ENCODE measurements around the gene TNFRSF17. TPM values are rescaled to one million over a fixed set of nuclear protein-coding genes. Genes with fewer than 3 reads are reported as not detected.

The TNFRSF17 gene
- total RNA-seq, 1 donor = not detected

DNA sequence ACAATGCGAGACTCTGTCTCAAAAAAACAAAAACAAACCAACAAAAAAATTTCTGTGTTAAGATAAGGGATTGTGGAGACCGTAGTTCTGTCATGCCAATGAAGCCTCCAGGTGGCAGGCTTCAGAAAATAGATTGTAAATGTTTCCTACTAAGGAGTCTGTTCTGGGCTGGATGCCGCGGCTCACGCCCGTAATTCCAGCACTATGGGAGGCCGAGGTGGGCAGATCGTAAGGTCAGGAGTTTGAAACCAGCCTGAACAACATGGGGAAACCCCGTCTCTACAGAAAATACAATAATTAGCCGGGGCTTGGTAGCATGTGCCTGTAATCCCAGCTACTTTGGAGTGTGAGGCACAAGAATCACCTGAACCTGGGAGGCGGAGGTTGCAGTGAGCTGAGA lies 7.1 kb downstream of the TNFRSF17 start:
- no peaks in the 10 kb centered on the region for H3K27me3 ChIP-seq (ENCODE audit: insufficient read depth, low read length)
- H3K4me3 ChIP-seq (ENCODE audit: insufficient read depth, low read length) = no peak overlapping the region
- no peak overlapping the region for H3K27ac ChIP-seq (ENCODE audit: low read depth, low read length)
- no peak for DNase-seq (ENCODE audit: insufficient read length, low spot score, missing footprints)
- H3K36me3 ChIP-seq (ENCODE audit: insufficient read depth, low read length) = peaks cover 8% of the 10 kb centered on the region
- TF ChIP-seq, protein P1, sequence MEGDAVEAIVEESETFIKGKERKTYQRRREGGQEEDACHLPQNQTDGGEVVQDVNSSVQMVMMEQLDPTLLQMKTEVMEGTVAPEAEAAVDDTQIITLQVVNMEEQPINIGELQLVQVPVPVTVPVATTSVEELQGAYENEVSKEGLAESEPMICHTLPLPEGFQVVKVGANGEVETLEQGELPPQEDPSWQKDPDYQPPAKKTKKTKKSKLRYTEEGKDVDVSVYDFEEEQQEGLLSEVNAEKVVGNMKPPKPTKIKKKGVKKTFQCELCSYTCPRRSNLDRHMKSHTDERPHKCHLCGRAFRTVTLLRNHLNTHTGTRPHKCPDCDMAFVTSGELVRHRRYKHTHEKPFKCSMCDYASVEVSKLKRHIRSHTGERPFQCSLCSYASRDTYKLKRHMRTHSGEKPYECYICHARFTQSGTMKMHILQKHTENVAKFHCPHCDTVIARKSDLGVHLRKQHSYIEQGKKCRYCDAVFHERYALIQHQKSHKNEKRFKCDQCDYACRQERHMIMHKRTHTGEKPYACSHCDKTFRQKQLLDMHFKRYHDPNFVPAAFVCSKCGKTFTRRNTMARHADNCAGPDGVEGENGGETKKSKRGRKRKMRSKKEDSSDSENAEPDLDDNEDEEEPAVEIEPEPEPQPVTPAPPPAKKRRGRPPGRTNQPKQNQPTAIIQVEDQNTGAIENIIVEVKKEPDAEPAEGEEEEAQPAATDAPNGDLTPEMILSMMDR (IDR thresholded peaks at IDR 0.05; ENCODE audit: extremely low read depth, low read depth, low read length) = peak; percentile 21
- no peaks in the 10 kb centered on the region for H3K9me3 ChIP-seq (ENCODE audit: low read depth, low read length)
- peaks cover 16% of the 10 kb centered on the region for H3K79me2 ChIP-seq (ENCODE audit: insufficient read depth, low read length)
- H2AFZ ChIP-seq (ENCODE audit: low read length) = no peak overlapping the region
- H3K4me2 ChIP-seq (ENCODE audit: insufficient read depth, low read length) = no peak overlapping the region
- H3K4me1 ChIP-seq (ENCODE audit: insufficient read depth, low read length) = peaks cover 6% of the 10 kb centered on the region
- no peaks in the 10 kb centered on the region for H4K20me1 ChIP-seq (ENCODE audit: insufficient read depth, low read length)

DNA sequence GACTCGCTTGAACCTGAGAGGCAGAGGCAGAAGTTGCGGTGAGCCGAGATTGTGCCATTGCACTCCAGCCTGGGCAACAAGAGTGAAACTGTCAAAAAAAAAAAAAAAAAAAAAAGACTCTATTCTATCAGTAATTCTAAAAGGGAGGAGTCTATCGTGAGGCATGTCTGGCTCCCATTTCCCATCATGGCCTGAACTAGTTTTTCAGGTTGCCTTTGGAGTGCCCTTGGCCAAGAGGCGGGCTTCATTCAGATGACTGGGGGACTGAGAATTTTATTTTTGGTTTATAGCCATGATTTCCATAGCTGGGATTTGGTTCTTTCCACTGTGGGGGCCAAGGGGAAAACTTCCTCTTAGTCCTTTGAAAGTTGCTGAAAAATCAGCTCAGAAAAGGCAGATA lies 8.1 kb downstream of the TNFRSF17 start:
- Histone ChIP-seq H3K27me3 (ENCODE audit: insufficient read depth, low read length) (no peaks in the 10 kb centered on the region), H3K9me3 (ENCODE audit: low read depth, low read length) (no peaks in the 10 kb centered on the region), H3K79me2 (ENCODE audit: insufficient read depth, low read length) (peaks cover 17% of the 10 kb centered on the region), H3K36me3 (ENCODE audit: insufficient read depth, low read length) (peaks cover 8% of the 10 kb centered on the region), H3K4me2 (ENCODE audit: insufficient read depth, low read length) (no peak overlapping the region), H3K4me1 (ENCODE audit: insufficient read depth, low read length) (peaks cover 10% of the 10 kb centered on the region), H3K4me3 (ENCODE audit: insufficient read depth, low read length) (no peak overlapping the region), H4K20me1 (ENCODE audit: insufficient read depth, low read length) (no peaks in the 10 kb centered on the region), H2AFZ (ENCODE audit: low read length) (no peak overlapping the region), H3K27ac (ENCODE audit: low read depth, low read length) (no peak overlapping the region)
- TF ChIP-seq, protein P1 (IDR thresholded peaks at IDR 0.05; ENCODE audit: extremely low read depth, low read depth, low read length) = no peak
- no peak for DNase-seq (ENCODE audit: insufficient read length, low spot score, missing footprints)

DNA sequence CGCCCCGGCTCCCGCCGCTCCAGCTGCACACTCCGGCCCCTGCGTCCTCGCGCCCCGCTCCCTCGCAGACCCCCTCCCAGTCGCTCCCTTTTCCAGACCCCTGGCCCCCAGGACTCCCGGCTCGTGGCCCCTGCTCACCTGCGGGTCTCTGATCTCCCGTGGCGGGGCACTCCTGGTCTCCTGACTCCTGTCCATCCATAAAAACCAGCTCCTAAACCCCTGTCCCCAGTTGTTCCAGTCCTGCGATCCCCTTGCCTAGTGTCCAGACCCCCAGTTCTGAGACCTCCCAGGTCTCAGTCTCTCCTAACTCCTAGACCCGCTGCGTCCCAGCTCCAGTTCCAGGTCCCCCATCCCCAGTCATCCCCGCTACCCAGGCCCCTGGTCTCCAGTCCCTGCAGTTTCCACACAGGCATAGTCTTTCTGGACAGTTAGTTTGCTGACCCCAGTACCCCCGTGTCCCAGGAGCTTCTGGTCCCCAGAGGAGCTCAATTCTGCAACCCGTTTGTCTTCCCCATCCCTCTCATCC lies 11.9 kb downstream of the TNFRSF17 start:
- Histone ChIP-seq H3K4me2 (ENCODE audit: insufficient read depth, low read length) (peak overlapping the region; percentile 80), H3K36me3 (ENCODE audit: insufficient read depth, low read length) (peaks cover 8% of the 10 kb centered on the region), H3K27ac (ENCODE audit: low read depth, low read length) (peak overlapping the region; percentile 19), H3K27me3 (ENCODE audit: insufficient read depth, low read length) (no peaks in the 10 kb centered on the region), H4K20me1 (ENCODE audit: insufficient read depth, low read length) (no peaks in the 10 kb centered on the region), H3K79me2 (ENCODE audit: insufficient read depth, low read length) (peaks cover 53% of the 10 kb centered on the region), H3K9me3 (ENCODE audit: low read depth, low read length) (no peaks in the 10 kb centered on the region), H3K4me1 (ENCODE audit: insufficient read depth, low read length) (peaks cover 13% of the 10 kb centered on the region), H2AFZ (ENCODE audit: low read length) (peak overlapping the region; percentile 77), H3K4me3 (ENCODE audit: insufficient read depth, low read length) (peak overlapping the region; percentile 98)
- DNase-seq (ENCODE audit: insufficient read length, low spot score, missing footprints) = peak; percentile 71
- TF ChIP-seq, protein P1 (IDR thresholded peaks at IDR 0.05; ENCODE audit: extremely low read depth, low read depth, low read length) = no peak

DNA sequence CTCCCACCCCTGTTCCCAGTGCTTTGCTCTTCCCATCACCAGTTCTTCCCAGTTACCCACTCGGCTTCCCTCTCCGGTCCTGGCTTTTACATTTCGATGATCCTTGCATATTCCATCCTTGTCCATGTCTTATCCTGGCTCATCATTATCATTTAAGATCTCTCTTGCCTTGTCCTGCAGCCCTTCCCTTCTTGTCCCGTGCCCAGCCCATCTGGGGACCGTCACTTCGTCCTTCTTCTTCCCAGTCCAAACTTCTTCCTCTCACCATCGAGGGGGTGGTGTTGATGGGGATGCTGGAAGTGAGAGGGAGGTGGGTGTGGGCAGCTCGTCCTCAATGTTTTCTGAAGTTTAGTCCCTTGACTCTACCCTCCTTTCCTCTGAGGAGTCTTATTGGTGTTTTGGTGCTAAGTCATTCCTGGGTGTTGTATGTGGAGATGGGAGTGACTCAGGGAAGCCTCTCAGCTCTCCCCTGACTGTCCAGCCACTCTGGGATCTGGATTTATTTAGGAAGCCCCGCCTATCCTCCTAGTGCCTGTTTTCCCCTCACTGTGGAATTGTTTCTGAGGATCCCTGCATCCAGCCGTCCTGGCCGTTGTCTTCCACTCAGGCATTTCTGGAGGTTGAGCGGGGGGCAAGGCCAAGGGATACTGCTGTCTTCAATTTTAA lies 12.5 kb downstream of the TNFRSF17 start:
- peaks cover 8% of the 10 kb centered on the region for H3K36me3 ChIP-seq (ENCODE audit: insufficient read depth, low read length)
- H4K20me1 ChIP-seq (ENCODE audit: insufficient read depth, low read length) = no peaks in the 10 kb centered on the region
- no peaks in the 10 kb centered on the region for H3K27me3 ChIP-seq (ENCODE audit: insufficient read depth, low read length)
- TF ChIP-seq, protein P1 (IDR thresholded peaks at IDR 0.05; ENCODE audit: extremely low read depth, low read depth, low read length) = no peak
- H3K9me3 ChIP-seq (ENCODE audit: low read depth, low read length) = no peaks in the 10 kb centered on the region
- DNase-seq (ENCODE audit: insufficient read length, low spot score, missing footprints) = peak; percentile 96
- H2AFZ ChIP-seq (ENCODE audit: low read length) = peak overlapping the region; percentile 77
- peak overlapping the region; percentile 19 for H3K27ac ChIP-seq (ENCODE audit: low read depth, low read length)
- H3K4me1 ChIP-seq (ENCODE audit: insufficient read depth, low read length) = peaks cover 13% of the 10 kb centered on the region
- H3K4me3 ChIP-seq (ENCODE audit: insufficient read depth, low read length) = peak overlapping the region; percentile 98
- peak overlapping the region; percentile 80 for H3K4me2 ChIP-seq (ENCODE audit: insufficient read depth, low read length)
- peaks cover 56% of the 10 kb centered on the region for H3K79me2 ChIP-seq (ENCODE audit: insufficient read depth, low read length)
